ENCODE data around the gene TECTA. TPM values are rescaled to one million over a fixed set of nuclear protein-coding genes. Genes with fewer than 3 reads are reported as not detected.

Gene TECTA
- total RNA-seq, 1 donor from 2014 or later = 0.67 TPM

DNA sequence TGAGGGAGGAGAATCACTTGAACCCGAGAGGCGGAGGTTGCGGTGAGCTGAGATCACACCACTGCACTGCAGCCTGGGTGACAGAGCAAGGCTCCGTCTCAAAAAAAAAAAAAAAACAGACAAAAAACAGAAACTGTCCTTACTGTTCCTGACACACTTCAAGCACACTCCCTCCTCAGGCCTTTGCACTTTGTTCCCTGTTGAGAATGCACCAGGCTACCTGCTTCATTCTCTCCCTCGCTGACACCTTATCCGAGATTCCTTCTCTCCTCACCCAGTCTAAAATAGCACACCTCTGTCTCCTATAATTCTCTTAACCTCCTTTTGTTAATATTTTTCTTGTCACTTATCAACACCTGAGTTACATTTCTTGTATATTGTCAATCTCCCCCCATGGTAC is 32.3 kb upstream of the TECTA start:
- Histone ChIP-seq H3K36me3 (ENCODE audit: control insufficient read depth, insufficient read depth, low read length) (no peaks in the 10 kb centered on the region), H3K27me3 (ENCODE audit: control insufficient read depth, insufficient read depth, low read length) (no peaks in the 10 kb centered on the region), H3K4me3 (ENCODE audit: low read depth, low read length) (no peak overlapping the region)
- TF ChIP-seq, protein P1, sequence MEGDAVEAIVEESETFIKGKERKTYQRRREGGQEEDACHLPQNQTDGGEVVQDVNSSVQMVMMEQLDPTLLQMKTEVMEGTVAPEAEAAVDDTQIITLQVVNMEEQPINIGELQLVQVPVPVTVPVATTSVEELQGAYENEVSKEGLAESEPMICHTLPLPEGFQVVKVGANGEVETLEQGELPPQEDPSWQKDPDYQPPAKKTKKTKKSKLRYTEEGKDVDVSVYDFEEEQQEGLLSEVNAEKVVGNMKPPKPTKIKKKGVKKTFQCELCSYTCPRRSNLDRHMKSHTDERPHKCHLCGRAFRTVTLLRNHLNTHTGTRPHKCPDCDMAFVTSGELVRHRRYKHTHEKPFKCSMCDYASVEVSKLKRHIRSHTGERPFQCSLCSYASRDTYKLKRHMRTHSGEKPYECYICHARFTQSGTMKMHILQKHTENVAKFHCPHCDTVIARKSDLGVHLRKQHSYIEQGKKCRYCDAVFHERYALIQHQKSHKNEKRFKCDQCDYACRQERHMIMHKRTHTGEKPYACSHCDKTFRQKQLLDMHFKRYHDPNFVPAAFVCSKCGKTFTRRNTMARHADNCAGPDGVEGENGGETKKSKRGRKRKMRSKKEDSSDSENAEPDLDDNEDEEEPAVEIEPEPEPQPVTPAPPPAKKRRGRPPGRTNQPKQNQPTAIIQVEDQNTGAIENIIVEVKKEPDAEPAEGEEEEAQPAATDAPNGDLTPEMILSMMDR (IDR thresholded peaks at IDR 0.05; ENCODE audit: insufficient read depth, low read length, poor library complexity, severe bottlenecking) = no peak
- no peak for DNase-seq (ENCODE audit: low read depth)

DNA sequence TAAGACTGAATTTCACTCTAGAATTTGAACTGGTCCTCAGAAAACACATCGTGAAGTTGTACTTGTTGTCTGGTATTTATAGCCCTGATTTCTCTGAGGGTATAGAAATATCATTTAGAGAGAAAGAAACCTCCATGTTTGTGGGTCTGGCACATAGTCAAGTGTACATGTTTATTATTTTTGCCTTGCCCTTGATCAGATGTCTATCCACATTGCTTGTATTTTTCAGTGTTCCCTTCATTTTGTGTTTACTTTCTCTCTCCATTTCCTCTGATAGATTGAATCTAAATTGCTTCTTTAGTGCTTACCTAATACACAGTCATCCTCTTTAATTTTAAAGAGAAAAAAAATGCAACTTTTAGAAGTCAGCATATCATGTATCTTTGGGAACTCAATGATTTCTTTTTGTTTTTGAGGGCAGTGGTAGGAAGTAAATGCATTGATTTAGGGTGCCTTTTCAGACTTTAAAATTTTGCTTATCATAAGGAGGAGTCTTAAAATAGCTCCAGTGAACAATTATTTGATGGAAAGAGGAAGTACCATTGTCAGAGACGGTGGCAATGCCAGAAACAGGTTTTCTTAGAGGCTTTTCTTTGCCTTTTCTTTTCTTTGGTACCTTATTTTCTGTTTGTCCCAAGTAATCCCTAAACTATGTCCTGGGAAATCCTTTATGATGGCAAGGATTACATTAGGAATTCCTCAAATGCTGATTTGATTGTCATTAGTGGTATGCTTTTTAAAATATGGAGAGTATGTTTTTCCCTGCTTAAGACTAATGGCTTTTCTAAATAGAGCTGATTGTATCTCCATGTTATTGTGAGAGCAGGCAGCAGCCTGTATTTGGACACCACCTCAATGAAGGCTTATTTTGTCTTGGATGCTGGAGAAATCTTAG is 29.8 kb upstream of the TECTA start:
- TF ChIP-seq, protein P1 (IDR thresholded peaks at IDR 0.05; ENCODE audit: insufficient read depth, low read length, poor library complexity, severe bottlenecking) = no peak
- DNase-seq (ENCODE audit: low read depth) = no peak
- Histone ChIP-seq H3K36me3 (ENCODE audit: control insufficient read depth, insufficient read depth, low read length) (no peaks in the 10 kb centered on the region), H3K4me3 (ENCODE audit: low read depth, low read length) (no peak overlapping the region), H3K27me3 (ENCODE audit: control insufficient read depth, insufficient read depth, low read length) (no peaks in the 10 kb centered on the region)

DNA sequence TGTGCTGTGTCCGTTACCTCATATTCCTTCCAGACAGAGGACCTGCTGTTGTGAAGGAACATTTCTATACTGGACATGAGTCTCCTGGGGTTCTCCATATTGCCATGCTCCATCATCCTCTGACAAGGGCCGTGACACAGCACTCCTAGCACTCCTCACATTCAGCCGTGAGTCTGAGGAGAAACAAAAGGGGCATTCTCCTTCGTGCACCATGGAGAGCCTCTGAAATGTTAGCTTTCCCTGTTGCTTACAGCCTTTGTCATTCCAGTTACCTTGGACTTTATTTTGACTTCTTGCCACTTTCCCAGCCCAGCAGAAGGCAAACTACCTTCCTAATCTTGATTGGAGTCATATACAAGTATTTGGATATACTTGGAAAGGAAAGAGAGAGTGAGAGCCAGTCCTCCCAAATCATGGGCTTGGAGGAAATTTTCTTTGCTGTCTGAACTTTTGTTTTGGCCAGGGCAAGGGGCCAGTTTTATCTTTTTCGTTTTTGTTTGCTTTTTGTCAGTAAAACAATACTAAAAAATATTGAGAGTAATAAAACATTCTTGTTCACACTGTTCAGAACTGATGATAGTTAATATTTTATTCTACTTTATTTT is 29.1 kb upstream of the TECTA start:
- no peaks in the 10 kb centered on the region for H3K27me3 ChIP-seq (ENCODE audit: control insufficient read depth, insufficient read depth, low read length)
- H3K36me3 ChIP-seq (ENCODE audit: control insufficient read depth, insufficient read depth, low read length) = no peaks in the 10 kb centered on the region
- TF ChIP-seq, protein P1 (IDR thresholded peaks at IDR 0.05; ENCODE audit: insufficient read depth, low read length, poor library complexity, severe bottlenecking) = no peak
- no peak overlapping the region for H3K4me3 ChIP-seq (ENCODE audit: low read depth, low read length)
- no peak for DNase-seq (ENCODE audit: low read depth)

DNA sequence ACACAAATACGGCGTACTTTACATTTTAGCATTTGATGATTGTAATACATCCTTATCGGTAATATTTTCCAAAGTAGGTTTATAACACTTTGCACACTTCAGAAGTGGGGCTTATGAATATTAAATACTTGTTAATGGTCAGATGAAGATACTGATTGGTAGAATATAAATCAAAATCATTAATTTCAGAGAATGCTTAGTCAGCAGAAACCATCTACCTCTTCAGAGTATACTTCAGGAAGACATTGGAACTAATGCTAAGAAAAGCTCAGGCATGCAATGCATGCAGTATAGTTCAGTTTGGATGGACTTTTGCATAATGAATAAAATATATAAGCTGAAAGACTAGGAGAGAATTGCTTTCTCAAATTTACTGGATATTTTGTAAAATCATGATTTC is 19.7 kb upstream of the TECTA start:
- H3K36me3 ChIP-seq (ENCODE audit: control insufficient read depth, insufficient read depth, low read length) = peaks cover 1% of the 10 kb centered on the region
- no peak for DNase-seq (ENCODE audit: low read depth)
- no peak overlapping the region for H3K4me3 ChIP-seq (ENCODE audit: low read depth, low read length)
- TF ChIP-seq, protein P1 (IDR thresholded peaks at IDR 0.05; ENCODE audit: insufficient read depth, low read length, poor library complexity, severe bottlenecking) = no peak
- H3K27me3 ChIP-seq (ENCODE audit: control insufficient read depth, insufficient read depth, low read length) = no peaks in the 10 kb centered on the region

DNA sequence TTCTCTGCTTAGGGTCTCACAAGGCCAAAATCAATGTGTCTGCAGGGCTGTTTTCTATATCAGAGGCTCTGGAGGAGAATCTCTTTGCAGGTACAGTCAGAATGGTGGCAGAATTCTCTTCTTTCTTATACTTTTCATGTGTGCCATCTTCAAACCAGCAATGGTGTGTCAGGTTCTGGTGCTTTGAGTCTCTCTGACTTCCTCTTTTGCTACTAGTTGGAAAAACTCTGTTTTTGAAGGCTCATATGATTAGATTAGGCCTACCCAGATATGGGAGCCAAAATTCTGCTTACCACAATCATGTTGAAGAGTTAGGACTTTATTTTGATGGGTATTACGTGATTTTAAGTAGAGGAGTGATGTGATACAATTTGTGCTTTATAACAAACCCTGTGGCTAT is 18.8 kb upstream of the TECTA start:
- TF ChIP-seq, protein P1 (IDR thresholded peaks at IDR 0.05; ENCODE audit: insufficient read depth, low read length, poor library complexity, severe bottlenecking) = no peak
- H3K36me3 ChIP-seq (ENCODE audit: control insufficient read depth, insufficient read depth, low read length) = peaks cover 1% of the 10 kb centered on the region
- H3K4me3 ChIP-seq (ENCODE audit: low read depth, low read length) = no peak overlapping the region
- no peaks in the 10 kb centered on the region for H3K27me3 ChIP-seq (ENCODE audit: control insufficient read depth, insufficient read depth, low read length)
- DNase-seq (ENCODE audit: low read depth) = no peak
